ENCODE results near the gene AQP4. TPM values are rescaled to one million over a fixed set of nuclear protein-coding genes. Genes with fewer than 3 reads are reported as not detected.

Gene AQP4
- total and polyA plus RNA-seq, 2 experiments from 2014 or later: 4.9 to 12.8 TPM

GRCh38 chr18:26821181-26821580, 44.3 kb downstream of the AQP4 start:
- Histone ChIP-seq H3K36me3 (replicated peaks; ENCODE audit: insufficient read depth, low read depth) (no peaks in the 10 kb centered on the region), H3K4me3 (no peak overlapping the region), H3K9me2 (replicated peaks; ENCODE audit: insufficient read depth) (no peaks in the 10 kb centered on the region), H2AFZ (no peak overlapping the region), H3K27me3 (no peaks in the 10 kb centered on the region), H4K20me1 (ENCODE audit: insufficient read depth, poor library complexity, severe bottlenecking) (no peaks in the 10 kb centered on the region), H3K4me2 (no peak overlapping the region), H3K79me2 (no peaks in the 10 kb centered on the region), H3K4me1 (ENCODE audit: insufficient read depth) (no peaks in the 10 kb centered on the region), H3K27ac (no peak overlapping the region), H3K9me3 (ENCODE audit: low read depth) (peaks cover 8% of the 10 kb centered on the region)
- WGBS (ENCODE audit: low lambda C conversion rate, missing lambda C conversion rate): 72% methylated on average over 1 of the region's 1 CpG
- peak; percentile 13 for DNase-seq (ENCODE audit: low spot score)
- no peak for TF ChIP-seq CTCF (IDR thresholded peaks at IDR 0.05; ENCODE audit: poor library complexity)
- no peak for TF ChIP-seq EZH2 (IDR thresholded peaks at IDR 0.05; ENCODE audit: borderline replicate concordance)
- no peak for TF ChIP-seq EZH2phosphoT487 (IDR thresholded peaks at IDR 0.05; ENCODE audit: low read depth, severe bottlenecking, unreplicated experiment)

DNA sequence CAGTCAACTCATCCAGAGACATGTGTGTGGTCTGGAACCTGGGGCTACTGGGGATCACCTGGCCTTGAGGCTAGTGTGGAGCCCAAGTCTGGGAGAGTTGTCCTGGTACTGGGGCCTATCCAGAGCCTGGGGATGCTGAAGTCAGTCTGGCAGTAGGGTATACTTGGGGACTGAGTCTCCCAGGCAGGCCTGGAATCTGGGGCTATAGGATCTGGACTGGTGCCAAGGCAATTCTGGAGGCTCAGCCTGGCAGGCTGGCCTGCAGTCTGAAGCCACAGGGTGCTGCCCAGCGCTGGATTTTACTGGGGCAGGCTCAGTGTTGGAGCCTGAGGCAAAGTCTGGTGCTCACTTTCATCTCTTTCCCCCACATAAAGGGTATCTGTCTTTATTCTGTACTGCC, 46.5 kb downstream of the AQP4 start:
- Histone ChIP-seq H3K27me3 (no peaks in the 10 kb centered on the region), H3K79me2 (no peaks in the 10 kb centered on the region), H3K9me3 (ENCODE audit: low read depth) (peaks cover 8% of the 10 kb centered on the region), H3K4me1 (ENCODE audit: insufficient read depth) (no peaks in the 10 kb centered on the region), H3K9me2 (replicated peaks; ENCODE audit: insufficient read depth) (no peaks in the 10 kb centered on the region), H2AFZ (no peak overlapping the region), H4K20me1 (ENCODE audit: insufficient read depth, poor library complexity, severe bottlenecking) (no peaks in the 10 kb centered on the region), H3K4me3 (no peak overlapping the region), H3K27ac (no peak overlapping the region), H3K36me3 (replicated peaks; ENCODE audit: insufficient read depth, low read depth) (no peaks in the 10 kb centered on the region), H3K4me2 (no peak overlapping the region)
- TF ChIP-seq EZH2 (IDR thresholded peaks at IDR 0.05; ENCODE audit: borderline replicate concordance) (no peak), CTCF (IDR thresholded peaks at IDR 0.05; ENCODE audit: poor library complexity) (no peak), EZH2phosphoT487 (IDR thresholded peaks at IDR 0.05; ENCODE audit: low read depth, severe bottlenecking, unreplicated experiment) (no peak)
- 75% methylated on average over 1 of the region's 1 CpG for WGBS (ENCODE audit: low lambda C conversion rate, missing lambda C conversion rate)
- DNase-seq (ENCODE audit: low spot score): no peak

GRCh38 chr18:26818461-26818860, 47.0 kb downstream of the AQP4 start:
- Histone ChIP-seq H3K36me3 (replicated peaks; ENCODE audit: insufficient read depth, low read depth) (no peaks in the 10 kb centered on the region), H3K4me3 (no peak overlapping the region), H3K79me2 (no peaks in the 10 kb centered on the region), H4K20me1 (ENCODE audit: insufficient read depth, poor library complexity, severe bottlenecking) (no peaks in the 10 kb centered on the region), H2AFZ (no peak overlapping the region), H3K27me3 (no peaks in the 10 kb centered on the region), H3K4me2 (no peak overlapping the region), H3K9me2 (replicated peaks; ENCODE audit: insufficient read depth) (no peaks in the 10 kb centered on the region), H3K4me1 (ENCODE audit: insufficient read depth) (no peaks in the 10 kb centered on the region), H3K27ac (no peak overlapping the region), H3K9me3 (ENCODE audit: low read depth) (peaks cover 8% of the 10 kb centered on the region)
- no peak for DNase-seq (ENCODE audit: low spot score)
- 78% methylated on average over 1 of the region's 1 CpG for WGBS (ENCODE audit: low lambda C conversion rate, missing lambda C conversion rate)
- TF ChIP-seq EZH2phosphoT487 (IDR thresholded peaks at IDR 0.05; ENCODE audit: low read depth, severe bottlenecking, unreplicated experiment) (no peak), CTCF (IDR thresholded peaks at IDR 0.05; ENCODE audit: poor library complexity) (no peak), EZH2 (IDR thresholded peaks at IDR 0.05; ENCODE audit: borderline replicate concordance) (no peak)

GRCh38 chr18:26813043-26813442, 52.5 kb downstream of the AQP4 start:
- H3K4me1 ChIP-seq (ENCODE audit: insufficient read depth): no peaks in the 10 kb centered on the region
- H4K20me1 ChIP-seq (ENCODE audit: insufficient read depth, poor library complexity, severe bottlenecking): no peaks in the 10 kb centered on the region
- H3K9me3 ChIP-seq (ENCODE audit: low read depth): peaks cover 2% of the 10 kb centered on the region
- H2AFZ ChIP-seq: no peak overlapping the region
- WGBS (ENCODE audit: low lambda C conversion rate, missing lambda C conversion rate): 26% methylated on average over 1 of the region's 1 CpG
- DNase-seq (ENCODE audit: low spot score): peak; percentile 64
- no peak overlapping the region for H3K27ac ChIP-seq
- TF ChIP-seq EZH2 (IDR thresholded peaks at IDR 0.05; ENCODE audit: borderline replicate concordance) (no peak), CTCF (IDR thresholded peaks at IDR 0.05; ENCODE audit: poor library complexity) (peak; percentile 69), EZH2phosphoT487 (IDR thresholded peaks at IDR 0.05; ENCODE audit: low read depth, severe bottlenecking, unreplicated experiment) (no peak)
- H3K27me3 ChIP-seq: no peaks in the 10 kb centered on the region
- H3K79me2 ChIP-seq: no peaks in the 10 kb centered on the region
- H3K9me2 ChIP-seq (replicated peaks; ENCODE audit: insufficient read depth): no peaks in the 10 kb centered on the region
- no peak overlapping the region for H3K4me2 ChIP-seq
- H3K36me3 ChIP-seq (replicated peaks; ENCODE audit: insufficient read depth, low read depth): no peaks in the 10 kb centered on the region
- H3K4me3 ChIP-seq: no peak overlapping the region

Measured in hepatocyte (in vitro differentiated cells).